ENCODE data around the gene DHX9.

DHX9 gene

DNA sequence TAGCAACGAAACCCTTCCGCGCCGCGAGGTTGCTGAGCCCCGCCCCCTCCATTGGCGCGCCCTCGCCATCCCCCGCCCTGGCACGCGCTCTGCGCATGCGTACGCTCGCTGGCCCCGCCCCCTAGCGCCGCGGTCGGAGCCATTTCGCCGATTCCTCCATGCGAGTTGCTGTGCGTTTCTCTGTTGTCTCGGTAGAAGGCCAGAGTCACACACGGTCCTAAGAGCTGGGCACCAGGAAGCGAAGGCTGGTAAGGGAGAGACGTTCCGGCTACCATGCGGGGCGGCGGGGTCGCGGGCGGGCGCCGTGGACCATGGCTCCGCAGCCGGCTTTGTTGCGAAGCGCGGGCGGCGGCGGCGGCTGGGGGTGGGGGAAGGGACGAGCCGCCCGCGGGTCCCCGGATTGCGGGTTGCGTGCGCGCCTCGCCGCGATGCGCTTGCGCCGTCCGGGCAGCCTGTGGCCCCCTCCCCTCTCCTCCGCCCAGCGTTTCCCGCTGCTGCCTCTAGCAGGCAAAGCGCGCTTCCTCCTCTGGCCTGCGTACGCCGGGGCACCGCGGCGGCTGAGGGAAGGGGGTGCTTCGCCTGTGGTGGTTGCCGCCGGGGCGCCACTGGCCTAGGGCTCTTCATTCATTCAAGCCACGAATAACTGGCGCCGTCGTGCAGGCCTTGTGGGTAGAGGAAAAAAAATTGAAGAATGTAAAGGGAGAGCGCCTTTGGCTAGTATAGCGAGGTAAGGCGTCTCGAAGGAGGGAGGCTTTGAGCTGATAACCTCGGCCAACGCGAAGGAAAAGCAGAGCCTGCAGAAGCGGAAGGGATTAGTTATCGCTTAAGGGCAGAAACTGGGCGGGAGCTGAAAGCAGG lies at the start of gene DHX9:
TSS of gene DHX9 (plus strand) at position 139 of the 858 bp plus-strand sequence. CDS start 3,220 bp downstream, outside the sequence.
- peak; percentile 88 for DNase-seq

DNA sequence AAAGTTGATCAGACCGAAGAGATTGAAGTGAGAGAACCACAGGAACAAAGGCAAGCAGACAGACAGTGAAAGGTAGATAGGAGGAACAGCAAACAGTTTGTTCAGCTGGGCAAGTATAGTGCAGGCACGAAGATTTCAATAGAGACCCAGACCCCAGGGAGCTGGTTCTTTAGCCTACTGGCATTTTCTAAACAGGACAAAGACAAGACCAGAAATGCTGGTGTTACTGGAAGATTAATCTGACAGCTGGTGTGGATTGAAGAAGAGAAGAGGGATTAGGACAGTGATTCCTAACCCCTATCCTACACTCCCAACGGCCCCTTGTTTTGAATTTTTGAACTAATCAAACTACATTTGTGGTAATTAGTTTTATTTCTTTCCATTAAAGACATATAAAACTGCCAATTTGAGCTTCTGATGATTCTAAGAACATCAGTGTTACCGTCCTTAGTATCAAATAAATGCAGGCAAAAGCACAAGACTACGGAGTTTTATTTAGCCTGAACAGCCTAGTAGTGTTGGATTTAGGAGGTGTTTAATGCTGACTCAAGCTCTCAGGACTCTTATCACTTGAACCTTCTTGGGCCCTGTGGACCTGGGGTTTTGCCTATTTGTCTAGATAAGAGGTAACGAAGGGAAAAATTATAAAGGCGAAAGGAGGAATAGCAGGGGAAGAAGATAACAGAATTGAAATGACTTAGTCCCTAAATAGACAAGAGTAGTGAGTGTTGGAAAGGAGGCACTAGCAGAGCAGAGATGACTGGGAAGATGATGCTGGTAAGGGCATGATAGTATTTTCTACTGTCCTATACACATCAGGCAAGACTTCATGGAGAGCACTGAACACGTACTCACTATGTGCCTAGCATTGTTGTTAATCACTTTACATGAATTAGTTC lies 47.6 kb upstream of the DHX9 start:
- DNase-seq, result no peak

DNA sequence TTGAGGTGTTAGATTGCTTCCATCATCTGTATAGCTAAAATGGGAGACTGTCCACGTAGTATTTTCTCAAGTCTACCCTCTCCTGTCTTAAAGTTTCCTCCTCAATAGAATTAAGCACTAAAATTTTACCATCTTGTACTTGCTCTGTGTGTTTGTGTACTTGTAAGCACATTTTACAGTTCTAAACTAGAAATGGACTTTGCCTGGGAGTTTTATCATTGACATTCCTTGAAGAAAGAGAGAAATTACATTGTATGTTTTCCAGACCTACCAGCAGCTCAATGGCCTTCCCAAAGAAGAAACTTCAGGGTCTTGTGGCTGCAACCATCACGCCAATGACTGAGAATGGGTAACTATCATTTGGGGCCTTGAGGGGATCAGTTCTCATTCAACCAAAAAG lies 45.1 kb upstream of the DHX9 start:
- no peak for DNase-seq

DNA sequence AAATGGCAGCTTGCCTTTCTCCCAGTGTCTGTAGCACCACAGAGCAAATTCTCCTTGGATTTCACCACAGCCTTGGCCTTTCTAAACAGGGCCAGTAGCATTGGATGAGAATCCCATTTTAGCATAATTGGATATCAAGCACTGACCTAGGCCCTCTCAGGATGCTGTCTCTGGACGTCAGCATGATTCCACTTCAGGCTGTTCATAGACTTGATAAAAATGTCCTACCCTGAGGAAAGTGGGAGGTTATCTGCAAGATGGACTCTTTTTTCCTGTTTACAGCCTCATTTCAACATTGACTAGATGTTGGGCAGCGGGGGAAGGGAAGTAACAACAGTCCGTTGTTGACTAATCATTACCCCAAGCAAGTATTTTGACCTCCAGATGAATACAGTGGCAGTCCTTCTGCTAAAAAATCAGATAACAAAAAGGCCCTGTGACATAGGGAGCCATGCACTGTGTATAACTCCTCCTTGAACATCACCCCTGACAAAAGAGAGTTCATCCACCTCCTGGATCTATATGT lies 44.4 kb upstream of the DHX9 start:
- no peak for DNase-seq

DNA sequence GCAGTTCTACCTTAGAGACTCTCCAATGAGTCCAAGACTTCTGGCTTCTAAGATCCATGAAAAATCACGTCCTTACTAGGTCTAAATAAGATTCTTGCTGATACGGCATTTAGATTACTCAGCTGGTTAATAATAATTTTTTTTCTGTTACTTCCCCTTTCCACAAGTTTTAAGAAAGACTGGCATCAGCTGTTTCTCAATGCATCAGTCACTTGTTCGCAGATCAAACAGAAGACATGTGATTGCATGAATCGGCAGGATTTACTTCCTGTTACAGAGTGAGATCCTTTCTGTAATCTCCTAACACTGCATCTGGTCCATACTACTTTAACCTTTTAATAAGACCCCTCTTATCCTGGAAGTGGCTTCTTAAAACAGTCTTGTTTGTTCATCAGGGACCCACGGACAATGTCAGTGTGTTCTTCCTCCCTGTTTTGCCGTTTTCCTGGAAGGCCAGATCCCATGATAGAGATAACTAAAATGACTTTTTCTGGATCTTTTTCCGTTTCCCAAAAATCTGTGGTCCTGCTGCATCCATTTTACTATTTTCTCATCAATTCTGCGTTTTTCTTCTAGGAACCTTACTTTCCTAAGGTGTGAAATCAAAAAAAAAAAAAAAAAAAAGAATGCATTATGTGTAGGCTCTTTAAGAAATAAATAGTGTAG lies 43.5 kb upstream of the DHX9 start:
- DNase-seq, result no peak

DNA sequence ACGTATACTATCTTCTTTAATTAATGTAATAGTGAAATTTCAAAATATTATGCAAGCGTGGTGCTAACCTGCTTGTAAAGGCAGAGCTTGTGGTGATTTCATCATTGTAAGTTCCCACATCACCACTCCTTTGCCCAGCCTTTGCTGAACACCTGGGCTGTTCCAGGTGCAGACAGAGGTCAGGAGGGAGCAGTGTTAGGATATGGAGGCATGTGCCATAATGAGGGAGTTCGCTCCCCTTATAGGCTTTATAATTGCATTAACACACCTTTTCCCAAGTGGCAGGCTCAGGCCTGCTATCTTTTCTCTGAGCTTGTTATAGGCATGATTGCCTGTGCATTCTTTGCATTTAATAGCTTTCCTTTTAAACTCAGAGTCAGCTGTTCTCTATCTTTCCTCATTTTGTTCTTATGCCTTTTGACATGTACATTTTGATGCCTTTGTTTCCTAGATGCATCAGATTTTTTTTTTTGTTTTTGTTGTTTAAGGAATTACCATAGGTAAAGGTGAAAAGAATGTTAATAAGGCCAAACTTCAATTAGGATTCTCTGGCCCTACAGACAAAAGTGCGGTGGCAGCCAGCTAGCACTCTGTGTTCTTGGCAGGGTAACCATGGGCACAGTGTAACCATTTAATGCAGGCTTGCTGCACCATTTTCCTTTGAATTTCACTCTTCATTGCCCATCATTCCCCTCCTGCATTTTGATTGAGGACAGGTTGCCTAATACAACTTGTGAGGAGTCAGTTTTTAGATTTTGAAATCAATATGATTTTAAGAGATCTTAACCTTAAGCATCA lies 36.9 kb upstream of the DHX9 start:
- DNase-seq, result no peak

DNA sequence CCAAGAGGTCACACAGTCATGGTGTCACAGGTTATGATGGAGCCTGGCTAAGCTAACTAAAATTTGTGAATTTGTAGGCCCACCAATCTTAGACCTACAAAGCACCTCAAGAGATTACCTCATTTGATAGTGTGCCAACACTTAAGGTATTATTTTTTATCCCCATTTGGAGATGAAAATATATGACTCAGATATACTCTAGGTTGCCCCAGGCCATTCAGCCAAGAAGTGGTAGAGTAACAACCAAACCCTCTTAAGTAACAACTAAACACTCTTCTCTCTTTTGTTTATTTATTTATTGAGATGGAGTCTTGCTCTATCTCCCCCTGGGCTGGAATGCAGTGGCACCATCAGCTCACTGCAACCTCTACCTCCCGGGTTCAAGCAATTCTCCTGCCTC lies 35.3 kb upstream of the DHX9 start:
- DNase-seq, result no peak

DNA sequence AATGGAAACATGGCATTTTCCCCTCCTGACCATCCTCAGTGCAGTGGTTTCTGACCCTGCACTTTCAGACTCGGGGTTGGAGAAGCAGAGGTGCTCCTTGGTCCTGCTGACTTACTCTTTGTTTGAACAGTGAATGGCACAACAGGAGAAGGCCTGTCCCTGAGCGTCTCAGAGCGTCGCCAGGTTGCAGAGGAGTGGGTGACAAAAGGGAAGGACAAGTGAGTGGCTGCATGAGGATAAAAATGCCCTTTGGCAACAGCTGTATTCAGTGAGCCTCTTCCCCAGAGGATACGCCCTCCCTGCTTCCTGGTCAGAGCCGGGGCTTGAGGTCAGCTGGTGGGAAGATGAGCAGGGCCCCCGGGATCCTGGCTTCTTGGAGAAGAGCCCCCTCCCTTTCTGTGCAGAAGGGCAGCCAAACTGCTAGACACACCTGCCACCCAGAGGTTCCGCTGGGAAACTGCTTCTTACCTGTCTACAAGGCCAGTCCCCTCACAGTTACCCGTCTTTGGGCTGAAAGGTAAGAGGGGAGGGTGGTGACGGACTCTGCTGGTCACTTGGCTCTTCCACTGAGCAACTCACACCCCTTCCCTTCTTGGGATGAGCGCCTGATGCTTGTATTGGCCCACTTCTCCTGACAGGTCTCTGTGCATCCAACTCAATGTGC lies 33.0 kb upstream of the DHX9 start:
- DNase-seq, result no peak

DNA sequence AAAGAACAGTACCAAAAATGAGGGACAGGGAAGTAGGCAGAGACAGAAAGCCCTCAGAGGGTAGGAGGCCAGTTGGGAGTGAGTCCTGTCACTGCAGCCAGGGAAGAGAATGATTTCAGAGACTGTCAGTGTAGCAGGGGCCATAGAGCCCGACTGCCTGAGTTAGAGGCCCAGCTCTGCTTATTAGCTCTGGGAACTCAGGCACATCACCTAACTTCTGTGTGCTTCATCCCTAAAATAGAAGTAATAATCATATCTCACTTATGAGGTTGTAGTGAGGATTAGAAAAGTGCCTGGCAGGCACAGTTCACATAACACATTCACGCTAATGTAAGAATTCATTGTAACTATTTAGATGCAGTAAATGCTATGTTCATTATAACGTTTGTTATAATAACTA lies 31.2 kb upstream of the DHX9 start:
- no peak for DNase-seq

DNA sequence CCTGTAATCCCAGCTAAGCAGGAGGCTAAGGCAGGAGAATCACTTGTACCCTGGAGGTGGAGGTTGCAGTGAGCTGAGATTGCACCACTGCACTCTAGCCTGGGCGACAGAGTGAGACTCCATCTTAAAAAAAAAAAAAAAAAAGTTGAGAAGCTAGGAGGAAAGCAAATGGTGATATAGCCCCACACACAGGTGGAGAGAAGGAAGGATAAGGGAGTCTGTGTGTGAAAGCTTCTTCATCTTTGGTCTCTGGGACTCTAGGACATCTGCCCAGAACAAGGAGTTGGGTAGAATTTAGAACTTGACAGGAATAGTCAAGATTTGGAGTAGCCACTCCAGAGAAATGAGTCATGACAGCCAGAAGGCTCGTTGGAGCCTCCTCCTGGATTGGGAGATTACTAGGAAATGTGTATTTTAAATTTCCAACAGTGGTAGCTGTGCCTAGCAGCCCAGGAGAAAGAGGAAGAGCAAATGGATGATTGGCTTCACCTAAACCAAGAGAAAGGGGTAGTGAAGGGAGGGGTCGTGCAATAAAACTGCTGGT lies 29.7 kb upstream of the DHX9 start:
- no peak for DNase-seq

DNA sequence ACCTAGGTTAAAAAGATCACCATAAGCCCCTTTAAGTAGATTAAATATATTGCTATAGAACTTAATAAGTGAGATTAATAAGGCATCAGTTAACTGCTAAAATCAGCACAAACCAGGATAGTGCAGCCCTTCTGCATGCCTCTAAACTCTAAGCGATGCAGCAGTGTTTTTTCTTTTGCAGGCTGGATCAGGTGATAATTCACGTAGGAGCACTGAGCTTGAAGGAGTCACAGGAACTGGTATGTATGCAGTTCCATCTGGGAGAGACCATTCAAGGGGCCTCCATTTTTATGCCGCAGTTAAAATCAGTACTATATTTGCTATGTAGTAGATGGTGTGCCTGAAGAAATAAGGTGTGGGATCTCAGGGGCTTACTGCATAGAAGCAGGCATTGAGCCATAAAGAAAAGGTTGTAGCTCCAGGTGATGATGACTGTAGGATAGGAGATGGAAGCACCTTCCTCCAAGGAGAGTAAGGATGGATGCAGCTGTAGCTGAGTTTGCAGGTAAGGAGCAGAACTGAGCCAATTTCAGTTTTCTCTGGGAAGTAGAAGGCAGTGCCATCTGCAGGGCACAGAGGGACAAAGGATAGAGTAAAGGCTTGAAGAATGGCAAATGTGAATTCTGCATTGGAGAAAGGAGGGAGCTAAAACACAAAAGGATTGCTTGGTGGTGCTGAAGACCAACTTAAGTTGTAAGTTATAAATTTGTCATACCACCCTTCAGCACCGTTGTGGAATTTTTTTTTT lies 27.0 kb upstream of the DHX9 start:
- DNase-seq, result no peak

DNA sequence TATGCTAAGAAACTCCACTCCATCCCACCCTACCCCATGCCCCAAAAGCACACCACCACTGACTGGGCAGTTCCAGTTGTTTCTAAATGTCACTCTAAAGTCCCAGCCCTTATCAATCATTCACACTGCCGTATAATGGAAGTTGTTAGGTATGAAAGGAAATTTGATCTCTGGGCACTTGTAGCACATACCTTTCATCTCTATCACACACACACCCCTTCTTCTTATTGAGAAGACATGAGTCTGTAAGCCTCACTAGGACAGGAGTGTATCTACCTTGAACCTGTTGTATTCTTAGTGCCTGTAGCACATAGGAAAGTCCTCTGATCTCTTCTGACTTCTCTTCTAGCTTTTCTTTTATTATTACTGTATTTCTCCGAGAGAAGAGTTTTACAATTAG lies 22.3 kb upstream of the DHX9 start:
- no peak for DNase-seq

DNA sequence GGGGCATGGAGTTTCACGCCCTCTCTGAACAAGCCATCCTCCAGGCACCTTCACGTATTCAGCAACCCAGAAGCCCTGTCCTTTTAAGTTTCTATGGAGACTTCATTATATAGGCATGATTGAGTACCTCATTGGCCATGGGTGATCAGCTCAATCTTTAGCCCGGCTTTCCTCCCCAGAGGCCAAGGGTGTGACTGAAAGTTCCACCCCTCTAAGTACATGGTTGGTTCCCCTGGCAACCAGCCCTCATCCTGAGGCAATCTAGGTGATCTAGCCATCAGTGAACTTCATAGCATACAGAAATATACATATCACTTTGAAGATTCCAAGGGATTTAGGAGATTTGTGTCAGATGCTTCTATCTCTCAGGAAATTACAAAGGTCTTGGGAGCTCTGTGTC lies 21.3 kb upstream of the DHX9 start:
- DNase-seq, result no peak

DNA sequence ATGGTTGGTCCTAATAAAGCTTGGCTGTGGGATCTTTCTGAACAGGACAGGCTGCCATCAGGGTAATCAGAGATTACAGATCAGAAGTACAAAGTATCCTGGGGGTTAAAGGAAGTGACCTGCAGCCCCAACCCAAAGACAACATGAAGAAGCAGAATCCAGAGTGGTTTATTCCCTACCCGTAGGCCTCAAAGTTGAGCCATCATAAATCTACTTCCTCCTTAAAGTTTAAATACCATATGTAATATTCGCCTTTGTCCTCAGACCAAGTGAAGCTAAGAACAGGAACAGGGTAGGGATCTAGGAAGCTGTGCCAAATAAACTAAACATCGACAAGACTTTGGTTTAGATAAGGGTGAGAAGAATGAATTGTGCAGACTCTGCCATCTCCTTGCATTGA lies 15.9 kb upstream of the DHX9 start:
- DNase-seq, result no peak

DNA sequence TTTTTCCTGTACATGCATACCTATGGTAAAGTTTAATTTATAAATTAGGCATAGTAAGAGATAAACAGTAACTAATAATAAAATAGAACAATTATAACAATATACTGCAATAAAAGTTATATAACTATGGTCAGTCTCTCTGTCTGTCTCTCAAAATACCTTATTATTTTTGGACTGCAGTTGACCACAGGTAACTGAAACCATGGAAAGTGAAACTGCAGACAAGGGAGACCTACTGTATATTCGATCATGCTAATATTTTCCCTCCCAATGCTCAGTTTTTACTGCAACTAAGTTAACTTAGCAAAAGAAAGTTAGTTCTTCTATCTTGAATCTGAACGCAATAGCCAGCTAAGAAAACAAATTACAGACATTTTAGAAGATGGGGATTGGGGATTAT lies 12.3 kb upstream of the DHX9 start:
- no peak for DNase-seq

DNA sequence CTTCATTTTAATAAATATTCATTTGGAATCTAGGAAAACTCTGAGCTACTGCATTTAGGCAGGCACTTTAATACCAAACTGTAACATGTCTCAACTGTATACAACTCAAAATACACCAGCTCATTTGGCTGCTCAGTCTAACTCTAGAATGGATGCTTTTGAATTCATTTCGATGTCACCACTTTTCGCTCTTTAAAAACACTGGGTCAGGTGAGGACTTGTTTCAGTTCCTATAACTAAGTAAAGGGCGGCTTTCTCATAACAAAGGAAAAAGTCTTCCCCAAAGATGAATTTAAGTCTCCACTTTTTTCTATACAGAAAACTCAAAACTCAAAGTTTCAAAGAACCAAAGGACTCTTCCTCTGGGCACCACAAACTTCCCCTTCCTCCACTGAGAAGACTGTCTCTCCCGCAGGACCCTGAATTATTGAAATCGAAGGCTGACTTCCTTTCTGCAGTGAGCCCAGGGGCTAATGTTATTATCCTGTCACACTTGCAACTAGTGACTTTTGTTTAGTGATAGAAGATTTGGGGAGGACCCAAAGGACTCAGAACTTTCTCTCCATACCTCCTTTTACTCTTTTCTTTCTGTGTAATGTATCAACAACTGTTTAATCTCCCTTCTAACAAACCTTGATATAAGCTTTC lies 9.7 kb upstream of the DHX9 start:
- DNase-seq, result no peak

DNA sequence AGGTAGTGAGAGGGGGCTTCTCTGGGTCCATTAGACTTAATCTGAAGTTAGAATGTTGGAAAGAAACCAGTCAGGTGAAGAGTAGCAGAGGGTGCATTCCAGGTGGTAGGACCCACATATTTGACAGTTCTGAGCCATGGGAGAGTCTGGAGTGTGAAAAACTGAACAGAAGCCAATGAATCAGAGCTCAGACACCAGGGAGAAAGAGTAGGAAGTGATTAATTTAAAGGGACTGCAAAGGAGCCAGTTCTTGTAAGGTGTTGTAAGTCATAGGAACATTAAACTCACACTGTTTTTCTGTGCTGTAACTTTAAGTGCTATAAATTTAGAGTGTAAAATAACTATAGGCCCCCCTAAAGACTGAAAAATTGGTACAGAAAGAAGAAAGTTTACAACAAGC lies 5.9 kb upstream of the DHX9 start:
- peak; percentile 32 for DNase-seq

DNA sequence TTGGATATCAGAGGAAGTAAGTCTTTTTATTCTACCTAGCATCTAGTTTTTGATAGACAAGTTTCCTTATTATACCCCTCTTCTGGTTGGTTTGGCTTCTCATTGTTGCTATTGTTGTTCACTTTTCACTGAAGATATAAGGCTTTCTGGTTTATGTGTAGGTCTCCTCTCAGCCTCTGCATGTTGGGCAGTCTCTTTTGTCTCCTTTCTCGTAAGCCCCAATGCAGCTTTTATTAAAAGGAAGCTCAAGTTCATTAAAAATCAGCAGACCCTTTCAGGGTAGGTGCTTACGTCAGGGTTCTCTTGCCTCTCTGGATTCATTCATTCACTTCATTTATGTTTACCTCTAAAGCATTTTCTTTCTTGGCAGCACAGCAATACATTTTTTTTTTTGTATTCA lies 4.8 kb upstream of the DHX9 start:
- DNase-seq, result no peak

DNA sequence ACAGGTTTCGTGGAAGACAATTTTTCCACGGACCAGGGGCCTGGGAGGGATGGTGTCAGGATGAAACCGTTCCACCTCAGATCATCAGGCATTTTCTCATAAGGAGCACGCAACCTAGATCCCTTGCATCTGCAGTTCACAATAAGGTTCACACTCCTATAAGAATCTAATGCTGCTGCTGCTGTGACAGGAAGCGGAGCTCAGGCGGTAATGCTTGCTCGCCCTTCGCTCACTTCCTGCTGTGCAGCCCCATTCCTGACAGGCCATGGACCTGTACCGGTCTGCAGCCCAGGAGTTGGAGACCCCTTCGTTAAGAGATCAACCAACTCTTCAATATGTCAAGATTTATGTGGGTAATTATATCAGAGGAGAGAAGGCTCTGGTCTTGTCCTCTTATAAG lies 3.3 kb upstream of the DHX9 start:
- no peak for DNase-seq

DNA sequence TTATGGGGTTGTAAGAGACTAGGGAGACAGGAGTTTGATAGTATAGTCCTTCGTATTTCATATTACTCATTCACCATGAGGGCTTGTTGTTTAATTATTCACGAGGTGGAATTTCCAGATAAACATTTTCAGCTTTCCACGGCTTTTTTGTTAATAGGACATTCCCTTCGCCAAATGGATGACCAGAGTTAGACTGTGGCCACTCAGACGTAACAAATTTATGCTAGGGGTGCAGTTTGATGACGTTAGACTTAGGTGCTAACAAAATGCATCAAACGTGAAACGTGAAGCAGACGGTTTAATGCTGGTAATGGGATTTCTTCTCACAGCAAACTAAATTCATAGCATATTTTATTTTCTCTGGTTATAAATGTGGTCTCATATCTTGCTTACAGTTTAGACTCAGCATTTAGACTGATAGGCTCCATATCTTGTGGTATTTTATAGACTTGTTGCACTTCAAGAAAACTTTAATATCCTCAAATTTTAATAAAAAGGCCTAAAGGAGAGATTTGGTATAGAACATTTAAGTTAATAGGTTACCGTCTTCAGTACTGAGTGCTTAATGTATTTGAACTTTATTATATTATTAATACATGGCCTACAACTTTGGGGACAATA lies 2.3 kb downstream of the DHX9 start:
- DNase-seq, result peak; percentile 17
